Fibroblast of the aortic adventitia (primary cell): ENCODE results near the gene CXCL12. TPM values are rescaled to one million over a fixed set of nuclear protein-coding genes. Genes with fewer than 3 reads are reported as not detected.
A peak's percentile ranks its signal among the peaks of the same experiment; 100 is the strongest.

Source experiments
- DNase-seq: peaks from one replicate; pipeline ENCODE4 v3.0.0-alpha.2; 2010; ENCODE audit warnings: low read depth
- H3K4me3 ChIP-seq: 2 replicates; pipeline ENCODE4 v1.5.1; 2011; ENCODE audit warnings: low read depth, mild to moderate bottlenecking, control low read depth, low read length, moderate library complexity
- total RNA-seq: library from RNA; depleted of rRNA; stranded (reverse); fragments of >200 nt; gene quantifications from 2 replicates; pipeline ENCODE4 v1.2.3, GENCODE V29; 2012; ENCODE audit warnings: low replicate concordance
- TF ChIP-seq, protein P1 (sequence below): IDR thresholded peaks from 2 replicates; pipeline ENCODE4 v1.5.1; 2011; ENCODE audit warnings: mild to moderate bottlenecking, low read length, control low read depth, inconsistent platforms; ENCODE audit not compliant: insufficient read depth

The CXCL12 gene
- total RNA-seq, 1 donor, result 381 TPM

DNA sequence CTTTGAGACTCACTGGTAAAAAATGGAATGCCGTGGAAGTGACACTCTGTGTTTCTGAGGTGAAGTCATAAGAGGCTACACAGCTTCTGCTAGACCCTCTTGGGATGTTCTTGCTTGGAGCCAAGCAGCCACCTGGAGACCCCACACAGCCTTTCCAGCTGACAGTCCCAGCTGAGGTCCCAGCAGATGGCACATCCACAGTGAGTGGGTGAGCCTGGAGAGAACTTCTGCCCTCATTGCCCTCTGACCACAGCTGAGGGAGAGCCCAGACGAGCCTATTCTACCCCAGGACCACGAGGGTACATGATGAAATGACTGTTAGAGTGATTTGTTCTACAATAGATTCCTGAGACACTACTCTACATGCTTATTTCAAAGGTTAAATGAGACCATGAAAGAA, 44.3 kb downstream of the CXCL12 start:
- no peak overlapping the region for H3K4me3 ChIP-seq
- TF ChIP-seq, protein P1, sequence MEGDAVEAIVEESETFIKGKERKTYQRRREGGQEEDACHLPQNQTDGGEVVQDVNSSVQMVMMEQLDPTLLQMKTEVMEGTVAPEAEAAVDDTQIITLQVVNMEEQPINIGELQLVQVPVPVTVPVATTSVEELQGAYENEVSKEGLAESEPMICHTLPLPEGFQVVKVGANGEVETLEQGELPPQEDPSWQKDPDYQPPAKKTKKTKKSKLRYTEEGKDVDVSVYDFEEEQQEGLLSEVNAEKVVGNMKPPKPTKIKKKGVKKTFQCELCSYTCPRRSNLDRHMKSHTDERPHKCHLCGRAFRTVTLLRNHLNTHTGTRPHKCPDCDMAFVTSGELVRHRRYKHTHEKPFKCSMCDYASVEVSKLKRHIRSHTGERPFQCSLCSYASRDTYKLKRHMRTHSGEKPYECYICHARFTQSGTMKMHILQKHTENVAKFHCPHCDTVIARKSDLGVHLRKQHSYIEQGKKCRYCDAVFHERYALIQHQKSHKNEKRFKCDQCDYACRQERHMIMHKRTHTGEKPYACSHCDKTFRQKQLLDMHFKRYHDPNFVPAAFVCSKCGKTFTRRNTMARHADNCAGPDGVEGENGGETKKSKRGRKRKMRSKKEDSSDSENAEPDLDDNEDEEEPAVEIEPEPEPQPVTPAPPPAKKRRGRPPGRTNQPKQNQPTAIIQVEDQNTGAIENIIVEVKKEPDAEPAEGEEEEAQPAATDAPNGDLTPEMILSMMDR, result no peak
- no peak for DNase-seq

DNA sequence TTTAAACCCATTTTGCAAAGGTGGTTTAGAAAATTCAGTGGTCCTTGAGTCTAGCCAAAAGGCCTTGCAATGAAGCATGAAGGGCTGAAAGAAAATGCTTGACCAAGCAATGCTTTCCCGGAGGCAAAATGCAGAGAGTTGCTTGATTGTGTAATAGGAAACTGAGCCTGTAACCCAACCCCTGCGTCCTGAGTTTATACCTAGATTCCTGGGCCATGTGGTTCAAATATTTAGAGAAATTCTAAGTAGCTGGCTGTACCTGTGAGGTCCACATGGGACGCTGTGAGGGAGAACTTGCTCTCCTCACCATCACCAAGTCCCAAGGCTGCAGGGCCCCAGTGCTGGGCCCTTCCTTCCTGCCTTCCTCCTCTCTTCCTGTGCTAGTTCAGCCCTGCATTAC, 45.7 kb downstream of the CXCL12 start:
- no peak overlapping the region for H3K4me3 ChIP-seq
- TF ChIP-seq, protein P1, result no peak
- no peak for DNase-seq

DNA sequence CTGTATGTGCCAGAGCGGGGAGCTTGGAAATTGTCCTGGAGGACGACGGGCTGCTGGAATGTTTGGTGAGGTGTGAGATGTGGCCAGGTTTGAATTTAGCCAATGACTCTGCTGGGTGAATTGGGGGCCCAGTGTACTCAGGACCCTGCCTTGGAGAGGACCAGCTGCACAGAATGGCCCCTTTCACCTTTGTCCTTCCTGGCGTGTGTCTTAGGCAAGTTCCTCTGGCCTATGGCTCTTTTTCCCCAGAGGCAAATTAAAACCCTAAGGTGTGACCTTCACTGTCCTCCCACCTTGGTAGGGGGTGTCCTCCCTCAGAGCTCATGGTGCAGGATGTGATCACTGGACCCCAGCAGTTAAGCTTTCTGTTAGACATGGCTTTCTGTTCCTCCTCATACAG, 47.8 kb downstream of the CXCL12 start:
- no peak overlapping the region for H3K4me3 ChIP-seq
- TF ChIP-seq, protein P1, result no peak
- no peak for DNase-seq

DNA sequence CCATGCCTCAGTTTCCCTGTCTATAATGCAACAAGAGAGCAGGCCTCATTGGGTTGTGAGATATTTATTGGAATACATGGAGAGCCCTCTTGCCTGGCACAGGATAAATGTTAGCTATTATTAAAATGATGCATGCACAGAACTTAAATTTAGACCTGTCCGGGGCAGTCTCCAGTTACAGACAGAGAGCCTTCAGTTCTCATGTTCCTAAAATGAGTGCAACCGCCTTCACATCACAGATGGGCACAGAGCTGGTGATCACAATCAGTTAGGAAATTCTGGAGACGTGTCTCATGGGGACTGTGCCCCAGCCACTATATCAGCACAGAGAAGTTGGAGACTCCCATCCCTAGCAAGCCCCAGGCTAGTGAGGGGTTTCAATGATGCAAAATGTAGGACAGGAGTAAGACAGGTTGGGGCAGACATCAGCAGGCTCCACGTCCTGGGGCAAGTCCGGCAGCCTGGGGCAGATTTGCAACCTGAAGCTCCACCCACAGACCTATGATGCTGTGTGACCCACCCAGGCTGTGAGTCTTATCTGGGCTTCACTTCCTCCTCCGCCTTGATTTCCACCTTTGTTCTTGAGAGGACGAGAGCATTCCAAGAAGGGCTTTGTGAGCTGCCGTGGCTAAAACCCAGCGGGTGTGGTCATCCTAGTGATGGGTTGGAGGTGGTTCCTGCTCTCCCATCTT, 49.4 kb downstream of the CXCL12 start:
- no peak for DNase-seq
- TF ChIP-seq, protein P1, result no peak
- no peak overlapping the region for H3K4me3 ChIP-seq

DNA sequence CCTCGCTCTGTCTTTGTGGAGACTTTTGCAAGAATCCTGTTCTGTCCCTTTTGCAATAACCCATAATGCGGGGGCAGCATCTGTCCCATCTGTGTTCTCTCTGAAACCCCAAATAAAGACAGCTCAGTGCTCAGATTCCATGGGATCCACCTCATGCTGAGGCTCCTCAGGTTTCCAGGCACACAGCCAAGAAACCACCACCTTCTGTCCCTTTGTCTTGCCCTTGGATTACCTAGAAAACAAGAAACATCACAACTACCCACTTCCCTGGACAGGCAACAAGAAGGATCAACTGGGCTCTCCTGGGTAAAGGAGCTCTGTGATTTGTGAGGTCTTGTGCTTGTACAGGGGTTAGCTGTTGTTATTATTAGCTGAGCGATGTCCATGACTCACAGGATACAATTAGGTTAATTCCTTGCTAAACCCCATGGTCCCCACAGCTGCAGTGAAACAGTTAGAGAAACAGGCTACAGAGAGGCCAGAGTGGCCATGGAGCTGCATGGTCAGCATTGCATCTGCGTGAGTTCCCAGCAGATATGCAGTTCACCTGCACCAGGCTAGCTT, 50.2 kb downstream of the CXCL12 start:
- peak; percentile 45 for DNase-seq
- TF ChIP-seq, protein P1, result no peak
- no peak overlapping the region for H3K4me3 ChIP-seq

DNA sequence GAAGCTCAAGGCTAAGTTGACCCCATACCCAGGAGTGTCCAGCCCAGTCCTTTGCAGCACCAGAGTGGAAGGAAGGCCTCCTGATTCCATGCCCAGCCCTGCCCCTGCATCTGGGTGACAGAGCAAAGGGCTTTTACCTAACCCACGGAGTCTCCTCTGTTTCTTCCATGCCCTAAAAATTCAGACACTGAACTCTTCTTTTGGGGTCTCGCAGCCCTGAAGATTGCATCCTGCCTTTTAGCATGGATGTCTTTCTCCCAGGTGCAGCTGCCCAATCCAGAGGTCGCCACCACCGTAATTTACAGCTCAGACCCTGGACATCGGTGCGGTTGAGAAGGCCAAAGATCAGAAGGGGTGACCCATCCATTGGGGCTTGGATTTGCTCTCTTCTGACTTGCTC, 50.8 kb downstream of the CXCL12 start:
- DNase-seq, result no peak
- no peak overlapping the region for H3K4me3 ChIP-seq
- TF ChIP-seq, protein P1, result no peak
